BE2C (cell line): ENCODE measurements around the gene DNAH3.

Experiments used
- DNase-seq: peaks from one replicate; pipeline ENCODE4 v3.0.0-alpha.2; 2020
- H3K27me3 ChIP-seq: fragments of 250-450 bp; sonication (Bioruptor Pico); 2 replicates; pipeline ENCODE4 v1.5.1; 2020; ENCODE audit warnings: mild to moderate bottlenecking
- H3K36me3 ChIP-seq: fragments of 250-450 bp; sonication (Bioruptor Pico); 2 replicates; pipeline ENCODE4 v1.5.1; 2020; ENCODE audit warnings: mild to moderate bottlenecking
- H3K4me1 ChIP-seq: fragments of 250-450 bp; sonication (Bioruptor Pico); 2 replicates; pipeline ENCODE4 v1.5.1; 2020
- H3K4me3 ChIP-seq: 2 replicates; pipeline ENCODE4 v1.5.1; 2011; ENCODE audit warnings: low read depth, low read length
- H3K9me3 ChIP-seq: fragments of 250-450 bp; sonication (Bioruptor Pico); 2 replicates; pipeline ENCODE4 v1.5.1; 2020
- TF ChIP-seq, protein P1 (sequence below): IDR thresholded peaks from 2 replicates; pipeline ENCODE4 v1.5.1; 2012; ENCODE audit warnings: mild to moderate bottlenecking, low read depth, low read length

Gene DNAH3

GRCh38 chr16:21033704-21034103, 116.9 kb downstream of the DNAH3 start:
- Histone ChIP-seq H3K9me3 (no peaks in the 10 kb centered on the region), H3K4me1 (no peaks in the 10 kb centered on the region), H3K36me3 (no peaks in the 10 kb centered on the region), H3K4me3 (no peak overlapping the region), H3K27me3 (no peaks in the 10 kb centered on the region)
- peak; percentile 31 for DNase-seq
- TF ChIP-seq, protein P1, sequence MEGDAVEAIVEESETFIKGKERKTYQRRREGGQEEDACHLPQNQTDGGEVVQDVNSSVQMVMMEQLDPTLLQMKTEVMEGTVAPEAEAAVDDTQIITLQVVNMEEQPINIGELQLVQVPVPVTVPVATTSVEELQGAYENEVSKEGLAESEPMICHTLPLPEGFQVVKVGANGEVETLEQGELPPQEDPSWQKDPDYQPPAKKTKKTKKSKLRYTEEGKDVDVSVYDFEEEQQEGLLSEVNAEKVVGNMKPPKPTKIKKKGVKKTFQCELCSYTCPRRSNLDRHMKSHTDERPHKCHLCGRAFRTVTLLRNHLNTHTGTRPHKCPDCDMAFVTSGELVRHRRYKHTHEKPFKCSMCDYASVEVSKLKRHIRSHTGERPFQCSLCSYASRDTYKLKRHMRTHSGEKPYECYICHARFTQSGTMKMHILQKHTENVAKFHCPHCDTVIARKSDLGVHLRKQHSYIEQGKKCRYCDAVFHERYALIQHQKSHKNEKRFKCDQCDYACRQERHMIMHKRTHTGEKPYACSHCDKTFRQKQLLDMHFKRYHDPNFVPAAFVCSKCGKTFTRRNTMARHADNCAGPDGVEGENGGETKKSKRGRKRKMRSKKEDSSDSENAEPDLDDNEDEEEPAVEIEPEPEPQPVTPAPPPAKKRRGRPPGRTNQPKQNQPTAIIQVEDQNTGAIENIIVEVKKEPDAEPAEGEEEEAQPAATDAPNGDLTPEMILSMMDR: no peak

- Histone ChIP-seq H3K27me3 (no peaks in the 10 kb centered on the region), H3K9me3 (no peaks in the 10 kb centered on the region), H3K36me3 (no peaks in the 10 kb centered on the region), H3K4me1 (no peaks in the 10 kb centered on the region), H3K4me3 (no peak overlapping the region)
- no peak for DNase-seq
- TF ChIP-seq, protein P1: no peak
These were observed 117.4 kb downstream of the DNAH3 start for GRCh38 chr16:21033264-21033663.

DNA sequence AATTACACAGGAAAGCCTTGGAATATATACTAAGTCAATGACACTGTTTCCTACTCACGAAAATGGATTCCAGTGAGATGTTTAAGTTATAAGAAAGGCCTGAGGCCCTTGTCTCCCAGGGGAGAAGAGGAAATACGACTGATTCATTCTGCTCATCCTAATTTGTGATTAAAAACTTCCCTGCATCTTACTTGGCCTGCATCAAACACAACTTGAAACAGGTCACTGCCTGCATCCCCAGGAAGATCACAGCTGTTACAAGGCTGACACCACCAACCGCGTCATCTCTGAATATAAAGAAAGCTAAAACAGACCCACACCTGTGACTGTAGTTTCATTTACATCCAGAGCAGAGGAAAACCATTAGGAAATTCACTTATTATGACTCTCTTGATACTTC, 121.9 kb downstream of the DNAH3 start:
- Histone ChIP-seq H3K9me3 (no peaks in the 10 kb centered on the region), H3K36me3 (no peaks in the 10 kb centered on the region), H3K27me3 (no peaks in the 10 kb centered on the region), H3K4me1 (no peaks in the 10 kb centered on the region), H3K4me3 (no peak overlapping the region)
- TF ChIP-seq, protein P1: no peak
- DNase-seq: no peak

GRCh38 chr16:21026846-21027245, 123.8 kb downstream of the DNAH3 start:
- TF ChIP-seq, protein P1: no peak

GRCh38 chr16:21023509-21024202, 127.0 kb downstream of the DNAH3 start:
- no peaks in the 10 kb centered on the region for H3K36me3 ChIP-seq

More at GRCh38 chr16:21026846-21027245, 123.8 kb downstream of the DNAH3 start:
- Histone ChIP-seq H3K4me1 (no peaks in the 10 kb centered on the region), H3K27me3 (no peaks in the 10 kb centered on the region), H3K4me3 (no peak overlapping the region), H3K36me3 (no peaks in the 10 kb centered on the region), H3K9me3 (no peaks in the 10 kb centered on the region)
- DNase-seq: no peak

DNA sequence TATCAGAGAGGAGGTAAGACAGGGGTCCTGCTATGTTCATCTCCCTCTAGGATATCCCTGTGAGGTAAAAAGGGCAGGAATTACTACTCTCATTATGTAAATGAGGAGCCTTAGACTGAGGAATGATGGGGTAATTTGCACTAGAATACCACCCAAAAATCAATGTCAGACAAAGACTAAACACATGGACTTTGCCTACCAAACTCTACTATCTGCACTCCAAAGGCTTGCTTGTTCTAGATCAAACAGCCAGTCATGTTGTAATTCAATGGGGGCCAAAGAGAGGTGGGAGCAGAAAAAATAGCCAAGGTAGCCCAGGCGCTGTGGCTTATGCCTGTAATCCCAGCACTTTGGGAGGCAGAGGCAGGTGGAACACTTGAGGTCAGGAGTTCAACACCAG, 129.3 kb downstream of the DNAH3 start:
- TF ChIP-seq, protein P1: no peak
- Histone ChIP-seq H3K9me3 (no peaks in the 10 kb centered on the region), H3K27me3 (no peaks in the 10 kb centered on the region), H3K36me3 (no peaks in the 10 kb centered on the region), H3K4me3 (no peak overlapping the region), H3K4me1 (no peaks in the 10 kb centered on the region)
- DNase-seq: no peak

More at GRCh38 chr16:21023509-21024202, 127.0 kb downstream of the DNAH3 start:
- Histone ChIP-seq H3K9me3 (no peaks in the 10 kb centered on the region), H3K4me3 (no peak overlapping the region), H3K27me3 (no peaks in the 10 kb centered on the region), H3K4me1 (no peaks in the 10 kb centered on the region)
- no peak for DNase-seq
- TF ChIP-seq, protein P1: no peak
